GM19397 (cell line): ENCODE measurements around the gene PCSK6.
A peak's percentile ranks its signal among the peaks of the same experiment; 100 is the strongest.
"Not testable (repeated sequence)": the region's sequence is repeated elsewhere in the genome, so short reads cannot be mapped to it uniquely, and the experiment has no call there.

Experiments
- ATAC-seq: cut with Tn5 transposase; IDR thresholded peaks from one replicate; pipeline ENCODE4 v1.9.1; 2021; ENCODE audit warnings: mild to moderate bottlenecking, moderate library complexity; ENCODE audit not compliant: unreplicated experiment

The PCSK6 gene

DNA sequence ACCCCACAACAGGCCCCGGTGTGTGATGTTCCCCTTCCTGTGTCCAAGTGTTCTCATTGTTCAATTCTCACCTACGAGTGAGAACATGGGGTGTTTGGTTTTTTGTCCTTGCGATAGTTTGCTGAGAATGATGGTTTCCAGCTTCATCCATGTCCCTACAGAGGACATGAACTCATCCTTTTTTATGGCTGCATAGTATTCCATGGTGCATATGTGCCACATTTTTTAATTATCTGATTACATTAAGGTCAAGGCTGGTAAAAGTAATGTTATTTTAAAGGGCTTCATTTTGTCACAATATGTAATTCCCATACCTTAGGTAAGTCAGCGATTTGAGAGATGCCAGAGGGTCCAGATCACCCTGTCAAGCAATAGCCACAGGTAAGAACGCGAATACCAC lies 202.2 kb downstream of the PCSK6 start:
- ATAC-seq: not testable (repeated sequence)

DNA sequence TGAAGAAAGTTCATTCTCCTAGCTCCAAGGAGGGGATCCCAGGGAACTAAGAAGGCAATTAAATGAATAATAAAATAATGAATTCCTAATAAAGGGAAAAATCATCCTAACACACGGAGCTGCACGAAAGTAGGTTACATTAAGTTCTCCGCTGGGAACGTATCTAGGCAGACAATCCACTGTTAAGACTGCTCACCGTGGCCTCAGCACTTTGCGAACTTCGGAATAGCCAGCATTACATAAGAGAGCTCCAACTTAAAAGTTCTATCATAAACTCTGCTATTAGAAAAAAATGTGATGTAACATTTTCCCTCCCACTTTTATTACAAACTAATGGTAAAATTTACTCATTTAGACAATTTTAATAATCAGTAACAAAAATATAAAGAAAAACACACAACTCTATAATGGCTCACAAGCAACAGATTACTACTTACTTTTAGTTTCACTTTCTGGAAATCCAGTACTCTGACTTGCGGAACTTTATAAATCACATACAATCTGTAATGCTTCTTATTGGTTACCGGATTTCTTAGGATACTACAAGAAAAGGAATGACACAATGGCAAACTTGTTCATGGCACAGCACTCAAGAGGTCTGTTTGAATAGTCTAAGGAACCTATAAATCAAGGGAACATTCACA lies 202.9 kb downstream of the PCSK6 start:
- ATAC-seq: no peak

- no peak for ATAC-seq
These were observed 205.6 kb downstream of the PCSK6 start for GRCh38 chr15:101283931-101284330.

GRCh38 chr15:101280007-101280406 lies 209.5 kb downstream of the PCSK6 start:
- ATAC-seq: no peak

DNA sequence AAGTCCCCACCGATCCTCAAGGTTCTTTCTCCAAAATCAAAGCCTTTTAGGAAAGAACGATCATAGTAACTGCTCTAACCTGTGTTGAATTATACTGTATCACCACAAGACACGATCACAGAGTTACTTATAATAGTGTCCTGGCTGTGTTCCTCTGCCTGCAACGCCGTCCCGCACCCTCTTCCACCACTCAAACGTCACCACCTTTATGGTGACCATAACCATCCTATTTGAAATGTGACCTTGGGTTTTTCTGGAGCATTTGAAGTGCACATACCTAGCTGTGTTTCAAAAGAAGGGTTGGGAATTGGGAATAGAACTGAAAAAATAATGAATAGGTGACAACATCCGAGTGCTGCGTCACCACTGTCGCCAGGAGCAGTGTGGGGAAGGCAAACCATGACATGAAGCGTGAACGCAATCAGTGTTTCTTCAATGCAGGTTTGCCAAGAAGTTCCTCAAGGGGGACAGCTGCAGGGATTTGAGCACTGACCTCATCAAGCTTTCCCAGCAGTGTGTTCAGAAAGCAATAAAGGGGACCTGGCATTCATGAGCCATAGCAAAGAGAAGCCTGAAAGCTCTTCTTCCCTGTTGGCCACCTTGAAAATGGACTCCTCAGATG lies 211.5 kb downstream of the PCSK6 start:
- ATAC-seq: no peak

GRCh38 chr15:101277038-101277822 lies 212.3 kb downstream of the PCSK6 start, which contains the start of gene SELENOS:
Gene SELENOS (minus strand): TSS chr15:101277485. CDS start chr15:101277417, 68 bp downstream.
- ATAC-seq: peak; percentile 95

DNA sequence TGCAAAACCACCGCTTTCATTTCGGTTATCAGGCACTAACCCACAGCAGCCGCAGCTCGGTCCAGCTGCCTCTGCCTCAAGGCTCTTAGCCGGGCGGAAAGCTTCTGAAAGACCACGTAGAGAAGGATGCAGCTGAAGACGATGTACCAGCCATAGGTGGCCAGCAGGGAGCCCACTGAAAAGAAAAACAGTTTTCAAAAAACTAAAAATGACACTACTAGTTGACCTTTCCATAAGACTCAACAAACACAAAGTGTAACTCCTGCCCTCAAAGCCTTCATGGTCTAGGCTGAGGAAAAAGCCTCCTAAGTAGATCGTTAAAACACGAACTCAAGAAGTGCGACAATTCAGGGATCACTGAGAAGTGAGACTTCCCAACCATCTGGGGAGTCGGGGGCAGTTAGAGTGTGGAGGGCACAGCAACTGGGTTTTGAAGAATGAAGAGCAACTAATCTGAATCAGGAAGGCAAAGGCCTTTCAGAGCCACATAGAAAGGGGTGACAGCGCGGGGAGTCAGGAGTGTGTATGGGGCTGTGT lies 212.9 kb downstream of the PCSK6 start:
- no peak for ATAC-seq

- no peak for ATAC-seq
These were observed 214.5 kb downstream of the PCSK6 start for GRCh38 chr15:101275018-101275417.

- no peak for ATAC-seq
These were observed 216.0 kb downstream of the PCSK6 start for GRCh38 chr15:101273534-101273933.

- ATAC-seq: no peak
These were observed 216.9 kb downstream of the PCSK6 start for GRCh38 chr15:101272584-101272983.

DNA sequence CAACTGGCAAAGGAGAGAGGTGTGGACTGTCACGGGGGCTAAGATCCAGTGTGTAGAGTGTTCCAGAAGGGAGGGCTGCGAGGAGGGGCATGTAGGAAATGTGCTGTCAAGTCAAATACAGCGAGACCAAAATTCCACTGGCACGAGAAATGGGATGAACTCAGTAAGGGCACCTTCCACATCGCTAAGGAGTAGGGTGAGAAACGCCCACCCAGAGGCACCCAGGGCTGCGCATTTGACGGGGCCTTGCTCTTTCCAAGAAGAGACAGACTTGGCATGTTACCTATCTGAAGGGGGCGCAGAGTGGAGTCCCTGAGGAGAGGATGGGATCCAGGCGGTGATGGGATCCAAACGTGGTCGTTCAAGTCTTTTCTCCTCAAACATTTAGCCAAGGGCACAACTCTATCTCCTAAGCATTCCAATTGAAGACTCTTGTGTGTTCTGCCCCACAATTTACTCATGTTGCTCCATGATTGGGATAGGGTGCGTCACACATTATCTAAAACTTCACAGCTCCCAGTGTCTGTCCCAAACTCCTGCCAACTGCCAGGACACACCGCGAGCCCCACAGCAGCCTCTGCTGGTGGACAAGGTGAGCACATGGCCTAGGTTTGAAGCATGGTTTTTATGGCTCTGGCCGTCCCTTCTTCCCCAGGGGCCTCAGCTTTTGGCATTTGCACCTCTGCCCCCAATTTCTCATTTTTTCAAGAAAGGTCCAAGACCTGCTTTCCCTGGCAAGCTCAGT lies 219.9 kb downstream of the PCSK6 start:
- no peak for ATAC-seq

- ATAC-seq: no peak
These were observed 222.0 kb downstream of the PCSK6 start for GRCh38 chr15:101267320-101268104.

- no peak for ATAC-seq
These were observed 222.7 kb downstream of the PCSK6 start for GRCh38 chr15:101266787-101267186.

DNA sequence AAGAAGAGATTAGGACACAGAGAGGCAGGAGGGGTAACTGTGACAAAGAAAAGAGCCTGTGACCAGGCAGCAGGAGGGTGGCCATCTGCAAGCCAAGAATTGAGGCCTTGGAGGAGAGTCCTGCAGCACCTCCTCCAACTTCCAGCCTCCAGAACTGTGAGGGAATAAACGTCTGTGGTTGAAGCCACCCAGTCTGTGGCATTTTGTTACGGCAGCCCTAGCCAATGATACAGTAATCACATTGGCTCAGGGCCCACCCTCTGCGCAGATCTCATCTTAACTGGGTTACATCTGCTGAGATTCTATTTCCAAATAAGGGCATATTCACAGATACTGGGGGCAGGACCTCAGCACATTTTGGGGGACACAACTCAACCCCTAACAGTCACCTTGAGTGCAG lies 223.5 kb downstream of the PCSK6 start:
- ATAC-seq: no peak

GRCh38 chr15:101264911-101265641 lies 224.4 kb downstream of the PCSK6 start:
- no peak for ATAC-seq

DNA sequence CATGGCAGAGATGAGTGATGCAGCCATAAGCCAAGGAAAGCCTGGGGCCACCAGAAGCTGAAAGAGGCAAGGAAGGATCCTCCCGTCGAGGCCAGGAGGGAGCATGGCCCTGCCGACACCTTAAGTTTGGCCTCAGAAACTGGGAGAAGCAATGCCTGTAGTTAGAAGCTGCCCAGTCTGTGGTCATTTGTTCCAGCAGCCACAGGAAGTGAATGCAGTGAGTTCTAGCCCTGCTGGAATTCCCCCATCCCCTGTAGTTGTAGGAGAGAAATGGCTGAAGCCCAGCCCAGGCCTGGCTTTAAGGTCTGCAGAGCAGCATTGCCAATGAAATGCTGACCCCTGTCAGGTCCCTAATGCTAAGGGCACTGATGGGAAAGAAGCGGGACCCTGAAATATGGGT lies 225.5 kb downstream of the PCSK6 start:
- no peak for ATAC-seq

DNA sequence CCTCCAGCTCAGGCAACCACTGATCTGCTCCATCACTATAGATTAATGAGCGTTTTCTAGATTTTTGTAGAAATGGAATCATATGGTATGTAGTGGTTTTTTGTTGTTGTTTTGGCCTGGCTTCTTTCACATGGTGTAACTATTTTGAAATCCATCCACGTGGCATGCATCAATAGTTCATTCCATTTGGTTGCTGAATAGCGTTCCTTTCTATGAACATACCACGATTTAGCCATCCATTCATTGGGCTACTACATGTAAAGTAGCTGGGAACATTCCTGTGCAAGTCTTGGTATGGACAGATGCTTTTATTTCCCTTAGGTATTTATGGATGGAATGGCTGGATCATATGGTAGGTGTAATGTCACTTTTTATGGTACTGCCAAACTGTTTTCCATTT lies 227.0 kb downstream of the PCSK6 start:
- ATAC-seq: no peak

DNA sequence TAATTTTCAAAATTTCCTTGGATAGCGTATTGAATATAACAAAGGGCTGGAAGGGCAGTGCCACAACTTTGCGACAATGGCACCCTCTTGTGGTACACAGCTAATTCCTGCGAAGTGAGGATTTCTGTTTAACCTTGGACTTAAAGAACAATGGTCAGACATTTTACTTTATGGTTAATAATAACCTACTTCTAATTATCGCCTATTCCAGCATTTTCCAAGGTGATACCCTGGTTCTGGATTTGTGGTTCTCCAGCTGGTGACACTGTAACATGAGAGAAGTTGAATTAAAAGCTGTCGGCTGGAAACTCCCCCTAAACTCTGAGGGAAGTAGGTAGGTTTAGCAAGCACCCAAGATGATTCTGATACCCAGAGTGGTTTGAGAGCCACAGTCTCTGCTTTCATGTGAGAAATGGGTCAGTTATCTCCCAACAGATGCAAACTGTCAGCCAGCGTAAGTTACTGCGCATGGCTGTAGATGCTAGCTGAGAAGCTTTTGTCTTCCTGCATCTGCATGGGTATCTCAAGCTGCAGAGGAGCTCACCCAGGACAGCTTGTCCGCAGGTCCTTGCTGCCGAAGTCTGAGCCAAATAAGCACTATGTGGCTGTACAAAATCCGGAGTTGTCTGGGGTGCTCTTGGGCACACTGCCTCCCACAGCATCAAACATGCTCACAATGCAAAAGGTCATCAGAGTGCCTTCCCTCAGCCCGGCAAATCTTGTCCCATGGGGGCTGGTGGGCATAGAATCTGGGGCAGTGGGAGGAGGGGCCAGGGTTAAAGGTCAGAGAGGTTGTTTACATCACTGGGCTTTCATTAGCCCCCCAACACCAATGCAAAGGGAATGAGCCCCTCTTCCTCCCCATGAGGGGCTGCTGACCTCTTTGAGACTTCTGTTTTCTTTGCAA lies 231.0 kb downstream of the PCSK6 start:
- ATAC-seq: no peak

- ATAC-seq: no peak
These were observed 232.8 kb downstream of the PCSK6 start for GRCh38 chr15:101256757-101257156.
